GM18520 (cell line): ENCODE data around the gene CNTF.

ENCODE experiments used
- ATAC-seq: cut with Tn5 transposase; IDR thresholded peaks from one replicate; pipeline ENCODE4 v1.9.1; 2021; ENCODE audit not compliant: unreplicated experiment

Gene CNTF

DNA sequence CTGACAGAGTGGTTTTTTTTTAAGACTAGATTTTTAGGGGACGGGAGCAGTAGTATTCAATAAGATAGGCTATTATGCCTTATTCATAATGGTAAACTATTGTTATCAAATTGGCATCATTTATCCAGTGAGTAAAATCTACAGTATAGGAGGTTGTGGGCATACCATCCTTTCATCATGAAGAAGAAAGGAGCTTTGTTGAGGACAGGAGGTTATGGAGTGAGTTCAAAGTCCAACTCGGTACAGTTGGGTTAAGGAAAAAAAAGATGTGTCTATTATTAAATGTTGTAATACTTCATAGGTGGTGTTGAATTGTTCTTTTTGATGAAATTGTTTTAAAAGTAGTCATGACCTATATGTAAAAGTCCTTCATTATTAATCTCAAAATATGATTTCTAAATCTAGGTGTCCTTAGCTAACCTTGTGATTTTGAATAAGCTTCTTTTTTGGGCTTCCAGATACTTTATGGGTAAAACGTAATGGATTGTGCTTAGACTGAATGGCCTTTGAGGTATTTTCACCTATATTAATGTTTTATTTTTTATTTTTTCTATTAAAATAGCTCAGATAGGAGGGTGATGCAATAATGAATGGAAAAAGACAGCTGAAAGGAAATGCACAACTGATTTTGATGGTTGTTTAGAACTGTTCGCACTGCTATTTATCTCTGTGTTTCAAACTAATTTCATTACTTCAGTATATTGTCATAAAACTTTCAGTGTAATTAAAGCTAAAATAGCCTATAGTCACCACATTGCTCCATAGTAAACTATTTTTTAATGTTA, 15.3 kb upstream of the CNTF start:
- no peak for ATAC-seq

DNA sequence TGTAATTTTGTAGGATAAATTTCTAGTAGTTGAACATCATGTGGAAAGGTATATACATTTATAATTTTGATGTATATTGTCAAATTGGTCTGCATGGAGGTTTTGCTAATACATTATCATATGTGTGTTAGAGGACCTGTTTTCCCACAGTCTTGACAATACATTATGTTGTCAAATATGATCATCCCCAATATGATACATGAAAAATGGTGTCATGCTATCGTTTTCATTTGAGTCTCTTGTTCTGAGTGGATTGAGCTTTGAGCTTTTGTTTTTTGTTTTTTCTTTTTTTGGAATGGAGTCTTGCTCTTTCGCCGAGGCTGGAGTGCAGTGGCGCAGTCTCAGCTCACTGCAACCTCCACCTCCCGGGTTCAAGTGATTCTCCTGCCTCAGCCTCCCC, 14.1 kb upstream of the CNTF start:
- ATAC-seq, result no peak

DNA sequence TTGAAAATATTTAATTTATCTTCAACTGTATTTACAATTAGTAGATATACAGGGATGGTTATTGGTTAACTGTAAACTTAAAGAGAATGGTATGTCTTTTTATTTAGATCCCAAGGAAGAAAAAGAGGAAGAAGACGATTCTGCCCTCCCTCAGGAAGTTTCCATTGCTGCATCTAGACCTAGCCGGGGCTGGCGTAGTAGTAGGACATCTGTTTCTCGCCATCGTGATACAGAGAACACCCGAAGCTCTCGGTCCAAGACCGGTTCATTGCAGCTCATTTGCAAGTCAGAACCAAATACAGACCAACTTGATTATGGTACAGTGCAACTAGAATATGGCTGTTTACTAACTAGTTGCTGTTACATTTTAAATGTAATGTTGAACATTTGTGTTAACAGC, 12.7 kb upstream of the CNTF start:
- no peak for ATAC-seq

DNA sequence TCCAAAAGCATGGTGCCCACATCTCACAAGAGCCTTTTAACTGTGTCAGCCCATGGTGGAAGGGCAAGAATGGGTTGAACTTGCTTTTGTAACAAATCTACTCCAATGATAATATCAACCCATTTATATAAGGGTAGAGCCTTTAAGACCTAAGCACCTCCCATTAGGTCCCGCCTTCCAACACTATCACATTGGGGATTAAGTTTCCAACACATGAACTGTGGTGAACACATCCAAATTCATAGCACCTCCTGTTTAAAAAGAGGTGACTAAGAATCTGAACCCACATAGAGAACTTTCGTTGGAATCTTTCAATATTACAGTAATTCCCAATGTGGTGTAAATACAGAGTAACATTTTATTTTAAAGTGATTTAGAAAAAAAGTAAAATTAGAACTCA, 9.2 kb upstream of the CNTF start:
- no peak for ATAC-seq

DNA sequence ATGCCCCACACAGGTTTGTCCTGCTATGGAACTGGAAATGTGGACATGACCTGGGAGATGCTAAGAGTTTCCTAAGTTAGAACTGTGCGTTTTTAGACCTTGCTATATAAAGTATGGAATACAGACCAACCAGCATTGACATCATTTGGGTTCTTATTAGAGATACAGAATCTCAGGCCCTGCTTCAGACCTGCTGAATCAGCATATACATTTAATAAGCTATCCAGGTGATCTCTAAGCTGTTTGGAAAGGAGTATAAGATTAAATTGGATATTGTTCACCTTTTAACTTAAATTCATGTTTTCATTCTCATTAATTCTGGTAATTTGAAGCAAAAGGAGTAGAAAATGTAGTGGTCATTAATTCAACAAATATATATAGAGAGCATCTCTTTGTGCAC, 6.9 kb upstream of the CNTF start:
- no peak for ATAC-seq

DNA sequence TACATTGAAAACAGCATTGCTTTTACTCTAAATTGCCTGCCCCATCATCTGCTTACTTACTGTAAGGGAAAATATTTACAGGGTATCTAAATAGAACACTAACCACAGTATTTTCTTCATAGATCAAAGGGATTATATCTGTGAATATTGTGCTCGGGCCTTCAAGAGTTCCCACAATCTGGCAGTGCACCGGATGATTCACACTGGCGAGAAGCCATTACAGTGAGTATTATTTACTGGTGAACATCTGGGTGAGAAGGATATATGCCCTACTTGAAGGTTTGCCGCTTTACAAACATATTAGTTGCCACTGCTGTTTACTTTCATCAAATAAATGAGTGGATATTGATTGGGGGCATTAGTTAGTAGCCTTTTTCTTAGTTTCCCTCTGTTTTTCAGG, 5.9 kb upstream of the CNTF start:
- no peak for ATAC-seq

DNA sequence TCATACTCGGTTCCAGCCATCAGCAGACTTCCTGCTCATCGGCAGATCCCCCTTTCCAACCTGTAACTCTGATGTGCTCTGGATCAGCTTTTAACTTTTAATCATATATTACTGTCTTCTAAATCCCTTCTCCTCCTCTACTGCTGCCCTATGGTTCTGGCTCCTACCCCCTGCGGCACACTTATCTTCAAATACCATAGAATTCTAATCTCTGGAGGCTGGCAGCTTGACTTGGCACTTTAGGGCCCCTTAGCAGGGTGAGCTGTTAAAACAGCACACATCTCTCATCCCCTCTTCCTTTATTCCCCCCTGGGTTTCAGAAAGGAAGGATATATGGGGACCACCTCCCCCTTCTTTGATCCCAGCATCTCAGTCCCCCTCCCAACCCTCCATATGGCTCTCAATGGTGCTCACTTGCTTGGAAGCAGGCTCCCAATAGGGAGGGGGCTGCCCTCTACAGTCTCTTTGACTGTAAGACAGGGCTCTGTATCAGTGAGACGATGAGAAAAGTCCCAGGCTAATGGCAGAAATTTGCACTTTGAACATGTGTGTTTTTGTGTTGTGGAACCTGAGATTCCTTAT, 4.4 kb upstream of the CNTF start:
- ATAC-seq, result no peak

DNA sequence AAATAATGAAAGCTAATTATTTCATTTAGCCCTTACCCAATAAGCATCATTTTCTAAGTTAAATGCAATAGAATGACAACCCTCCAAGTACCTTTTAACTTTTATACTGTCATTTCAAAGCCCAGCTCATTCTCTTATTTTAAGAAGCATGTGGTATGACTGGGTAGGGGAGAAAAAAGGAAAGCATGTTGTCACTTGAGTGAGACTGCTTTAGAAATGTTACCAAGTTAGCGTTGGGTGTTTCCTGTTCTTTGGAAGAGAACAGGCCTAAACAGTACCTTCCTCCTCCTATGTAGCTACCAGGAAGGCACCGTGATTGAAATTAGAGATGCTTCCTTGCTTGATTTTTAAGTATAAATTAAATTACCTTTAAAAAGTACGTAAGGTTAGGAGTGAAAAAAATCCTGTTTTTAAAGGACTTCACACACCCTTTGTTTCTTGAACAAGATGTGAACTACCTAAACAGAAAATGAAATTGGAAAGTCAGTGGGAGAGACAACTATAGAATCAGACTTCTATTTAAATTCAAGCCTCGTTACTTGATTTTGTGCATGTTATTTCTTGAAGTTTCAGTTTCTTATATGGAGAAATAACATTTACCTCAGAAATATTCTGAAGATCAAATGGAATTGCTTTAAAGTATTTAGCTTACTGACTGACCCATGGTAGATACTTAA, 741 bp upstream of the CNTF start:
- no peak for ATAC-seq

DNA sequence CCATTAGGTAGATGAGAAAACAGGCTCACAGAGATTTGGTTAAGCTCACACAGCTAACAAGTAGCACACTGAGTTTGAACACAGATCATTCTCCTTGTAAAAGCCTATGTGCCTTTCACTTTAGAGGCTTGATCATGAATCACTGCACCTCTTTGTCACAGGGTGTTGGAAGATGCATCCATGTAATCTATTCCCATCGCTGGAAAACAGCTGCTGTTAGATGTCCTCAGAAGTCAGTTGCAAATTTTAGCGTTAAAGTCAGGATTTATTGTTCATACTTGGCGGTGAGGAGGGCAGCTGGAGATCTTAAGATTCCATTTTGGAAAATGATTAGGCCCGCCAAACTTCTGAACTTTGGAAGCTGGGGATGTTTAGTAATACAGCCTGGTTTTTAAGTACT, 2.6 kb downstream of the CNTF start:
- no peak for ATAC-seq

DNA sequence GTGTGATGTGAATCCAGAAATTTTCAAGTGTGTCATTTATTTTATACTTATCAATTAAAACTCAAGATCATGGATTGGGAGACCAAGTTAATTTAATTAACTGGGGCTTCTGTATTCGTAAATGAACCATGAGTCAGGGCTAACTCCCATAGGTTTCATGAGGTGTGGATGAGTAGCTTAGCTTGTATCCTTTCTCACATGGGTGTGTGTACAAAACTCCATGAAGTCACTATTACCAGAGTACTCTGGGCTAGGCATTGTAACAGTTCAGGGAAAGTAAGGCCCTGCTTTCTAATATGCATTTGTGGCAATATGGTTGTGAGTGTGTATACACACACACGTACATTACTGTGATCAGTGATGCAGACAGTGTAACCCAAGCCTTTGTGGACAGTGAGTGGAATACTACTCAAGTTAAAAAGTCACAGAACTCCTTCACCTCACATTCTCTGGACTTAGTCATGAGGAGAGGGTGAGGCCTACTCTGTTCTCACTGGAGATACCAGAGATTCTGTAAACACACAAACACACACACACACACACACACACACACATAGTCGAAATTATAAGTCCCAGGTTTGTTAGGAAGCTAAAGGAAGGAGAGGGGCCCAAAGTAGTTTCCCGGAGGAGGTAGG, 3.5 kb downstream of the CNTF start:
- ATAC-seq, result no peak

DNA sequence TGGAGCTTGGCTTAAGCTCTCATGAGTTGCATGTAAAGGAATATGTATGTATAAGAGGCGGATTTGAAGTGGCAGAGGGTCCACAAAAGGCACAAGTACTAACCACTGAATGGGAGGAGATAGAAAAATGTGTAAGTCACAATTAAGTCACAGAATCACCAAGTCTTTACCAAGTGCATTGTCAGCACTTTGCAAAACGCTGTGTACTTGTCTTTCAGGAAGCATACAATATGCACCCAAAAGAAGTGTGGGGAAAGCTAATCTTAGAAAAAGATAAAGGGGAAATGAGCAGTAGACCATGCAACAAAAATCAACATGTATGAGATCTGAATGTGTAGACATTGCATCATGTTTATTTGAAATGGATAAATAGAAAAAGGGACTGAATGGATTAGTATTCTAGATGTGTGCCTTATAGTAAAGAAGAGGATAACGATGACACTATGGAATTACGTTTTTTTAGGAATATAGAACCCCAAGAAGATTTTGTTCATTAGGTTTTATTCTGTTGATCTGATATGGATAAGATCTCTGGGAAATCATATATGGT, 4.5 kb downstream of the CNTF start:
- ATAC-seq, result no peak

DNA sequence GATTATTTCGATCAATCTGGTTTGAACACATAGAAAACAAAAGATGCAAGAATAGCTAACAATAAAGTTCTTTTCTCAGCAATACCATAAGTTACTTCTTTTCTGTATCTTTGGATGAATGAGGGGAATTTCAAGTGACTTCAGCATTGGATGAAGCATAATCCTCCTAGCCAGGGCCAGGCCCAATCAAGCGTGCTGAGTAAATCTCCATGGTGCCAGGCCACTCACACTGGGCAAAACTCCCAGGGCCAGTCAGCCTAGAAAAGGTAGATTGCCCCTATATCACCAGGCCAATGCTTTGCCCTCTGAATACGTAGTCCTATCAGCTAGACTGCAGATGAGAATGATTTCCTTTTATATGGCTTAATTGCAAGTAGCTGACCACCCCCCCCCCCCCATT, 6.0 kb downstream of the CNTF start:
- ATAC-seq, result no peak

DNA sequence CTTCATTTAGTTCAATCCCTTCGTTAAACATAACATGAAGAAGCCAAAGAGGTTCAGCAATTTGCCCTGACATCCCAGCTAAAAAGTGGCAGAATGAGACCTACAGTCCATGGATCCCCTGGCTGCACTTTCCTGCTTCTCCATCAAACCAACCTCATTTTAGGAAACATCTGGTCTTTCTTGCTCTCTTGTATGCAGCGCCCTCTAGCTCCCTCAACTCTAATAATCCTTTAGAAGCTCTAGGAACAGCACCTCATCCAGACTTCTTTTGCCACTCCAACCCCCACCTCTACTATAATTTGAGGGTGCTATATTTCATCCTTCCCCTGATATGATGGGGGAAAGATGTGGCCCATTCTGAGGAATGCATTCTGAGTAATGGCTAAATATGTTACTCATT, 7.4 kb downstream of the CNTF start:
- ATAC-seq, result no peak

DNA sequence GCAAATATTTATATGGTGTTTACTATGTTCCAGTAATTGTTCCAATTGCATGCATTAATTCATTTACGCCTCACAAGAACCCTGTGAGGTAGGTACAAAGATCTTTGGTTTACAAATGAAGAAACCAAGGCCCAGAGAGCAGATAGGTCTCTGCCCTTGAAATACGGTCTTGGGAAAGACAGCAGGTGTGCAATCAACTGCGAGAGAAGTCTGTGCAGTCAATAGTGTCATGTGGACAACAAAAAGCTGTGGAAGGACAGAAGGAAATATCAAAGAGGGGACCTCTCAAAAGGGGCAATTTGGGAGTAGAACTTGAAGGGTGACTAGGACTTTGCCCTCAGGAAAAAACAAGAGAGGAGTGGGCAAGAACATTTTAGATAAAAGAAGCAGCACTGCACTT, 8.9 kb downstream of the CNTF start:
- no peak for ATAC-seq

DNA sequence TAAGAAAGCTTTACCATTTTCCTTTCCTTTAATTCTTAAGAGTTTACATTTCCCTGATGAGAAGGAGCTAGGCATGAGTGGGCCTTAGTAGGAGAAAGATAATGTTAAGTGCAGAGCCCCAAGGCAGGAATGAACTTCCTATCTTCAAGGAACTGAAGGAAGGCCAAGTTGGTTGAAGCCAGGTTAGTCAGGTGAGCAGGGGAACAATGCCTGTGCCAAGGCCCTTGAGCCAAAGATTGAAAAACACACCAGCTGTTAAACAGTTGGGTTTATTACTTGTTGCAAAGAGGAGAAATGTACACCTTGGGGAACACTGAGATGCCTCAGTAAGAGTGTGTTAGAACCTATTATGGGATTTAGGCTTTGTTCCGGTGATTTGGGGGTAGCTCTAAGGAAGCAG, 10.0 kb downstream of the CNTF start:
- no peak for ATAC-seq

DNA sequence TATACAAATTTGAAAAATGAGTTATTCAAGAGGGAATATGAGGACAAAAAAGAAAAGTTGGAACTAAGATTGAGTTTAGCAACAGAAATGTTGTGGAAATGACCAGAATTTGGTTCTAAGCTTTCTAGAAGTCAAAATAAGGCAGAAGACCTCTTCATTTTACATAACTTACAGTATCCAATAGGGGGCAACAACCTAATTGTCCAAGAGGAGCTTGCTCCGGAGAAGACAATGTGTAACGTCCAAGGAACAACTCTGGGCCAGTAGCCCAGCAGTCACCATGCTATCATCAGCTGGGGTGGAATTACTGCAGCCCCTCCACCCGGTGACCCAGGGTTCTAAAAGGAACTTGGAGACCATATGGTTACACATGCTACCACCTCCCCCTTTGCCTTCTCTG, 14.1 kb downstream of the CNTF start:
- no peak for ATAC-seq

DNA sequence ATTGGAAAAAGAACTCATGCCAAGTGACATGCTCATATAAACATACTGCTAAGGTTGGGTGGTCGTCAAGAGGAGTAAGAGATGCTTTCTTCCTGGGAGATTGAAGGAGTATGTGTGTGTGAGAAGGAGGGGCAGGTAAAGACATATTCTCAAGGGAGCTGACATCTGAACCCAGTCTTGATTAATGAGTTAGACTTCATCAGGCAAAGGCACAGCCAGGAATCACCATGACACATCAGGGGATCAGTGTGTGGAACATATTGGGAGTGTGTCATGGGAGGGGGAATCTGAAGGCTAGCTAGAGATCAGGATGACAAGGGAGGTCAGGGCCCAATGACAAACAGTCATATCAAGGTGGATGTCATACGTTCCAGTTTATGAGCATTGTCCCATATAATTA, 14.9 kb downstream of the CNTF start:
- no peak for ATAC-seq

DNA sequence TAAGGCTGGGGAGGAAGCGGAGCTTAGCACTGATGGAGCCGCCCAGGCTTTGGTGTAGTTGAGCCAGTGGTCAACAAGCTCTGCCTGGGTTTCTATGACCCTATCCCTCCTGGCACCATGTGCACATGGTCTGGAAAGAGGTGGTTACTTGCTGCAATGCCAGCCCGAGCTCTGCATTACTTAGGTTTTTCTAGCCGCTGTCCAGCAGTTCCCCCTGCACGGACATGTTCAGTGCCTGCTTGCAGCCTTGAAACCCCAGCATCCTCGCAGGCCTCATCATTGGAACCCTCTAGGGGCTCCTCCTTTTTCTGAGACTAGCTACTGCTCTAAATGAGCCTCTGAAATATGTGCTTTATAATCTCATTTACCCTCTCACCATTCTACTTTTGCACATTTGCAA, 16.6 kb downstream of the CNTF start:
- no peak for ATAC-seq

DNA sequence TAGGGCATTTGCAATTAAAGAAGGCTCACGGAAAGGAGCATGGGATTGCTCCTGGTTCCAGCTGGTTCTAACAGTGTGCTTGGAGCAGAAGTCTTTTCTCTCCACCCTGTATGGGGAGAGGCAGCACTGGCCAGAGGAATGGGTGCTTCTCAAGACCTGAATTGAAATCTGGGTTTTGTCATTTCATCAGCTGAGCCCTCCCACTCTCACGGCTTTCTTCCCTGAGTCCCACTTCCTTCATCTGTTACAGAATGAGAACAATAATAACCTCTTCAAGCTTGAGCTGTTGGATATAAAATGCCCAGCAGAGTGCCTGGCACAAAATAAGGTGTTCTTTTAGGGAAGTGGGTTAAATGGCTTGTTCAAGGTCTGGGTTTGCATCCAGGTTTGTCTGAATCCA, 17.2 kb downstream of the CNTF start:
- no peak for ATAC-seq

DNA sequence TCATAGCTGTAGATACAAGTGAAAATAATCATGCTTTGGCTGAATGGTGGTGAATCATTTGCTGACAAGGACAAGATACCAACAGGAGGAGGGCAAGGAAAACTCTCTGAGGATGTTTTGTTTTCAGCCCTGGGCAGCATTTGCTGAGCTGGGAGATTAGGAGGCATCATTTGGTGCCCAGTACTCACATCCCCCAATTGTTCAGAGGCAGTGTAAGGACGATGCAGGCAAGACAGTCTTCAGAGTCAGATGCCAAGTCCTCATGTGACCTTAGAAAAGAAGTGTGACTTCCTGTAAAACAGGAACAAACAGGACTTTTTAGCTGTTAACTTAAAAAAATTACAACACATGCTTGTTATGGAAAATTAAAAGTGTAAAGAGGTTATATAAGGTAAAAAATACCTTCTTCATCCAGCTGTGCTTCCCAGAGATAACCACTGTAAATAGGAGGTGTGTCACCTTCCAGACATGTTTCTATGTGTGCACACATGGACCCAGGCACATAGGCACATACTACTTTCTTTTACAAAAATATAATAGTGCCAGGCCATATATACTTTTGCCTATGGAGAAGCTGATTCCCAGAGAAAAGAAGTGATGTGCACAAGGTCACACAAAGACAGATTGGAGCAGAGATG, 18.0 kb downstream of the CNTF start:
- ATAC-seq, result no peak

DNA sequence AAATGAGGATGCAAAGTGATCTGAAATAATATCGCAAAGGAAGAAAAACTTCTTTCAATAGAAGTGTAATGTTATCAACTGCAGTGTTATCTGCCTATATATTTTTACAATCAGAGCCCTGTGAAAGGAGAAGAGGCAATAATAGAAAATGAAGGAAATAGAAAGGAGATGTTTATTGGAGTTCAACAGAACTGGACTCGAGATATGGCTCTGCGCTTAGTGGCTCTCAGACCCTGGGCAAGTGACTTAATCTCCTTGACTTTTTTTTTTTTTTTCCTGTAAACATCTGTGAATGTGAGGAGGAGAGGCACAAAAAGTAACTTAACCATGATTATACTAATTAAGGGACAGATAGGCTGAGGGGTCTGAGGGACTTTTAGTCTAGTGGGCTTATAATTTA, 18.9 kb downstream of the CNTF start:
- no peak for ATAC-seq
